ENCODE measurements around the gene ARHGAP26. TPM values are rescaled to one million over a fixed set of nuclear protein-coding genes. Genes with fewer than 3 reads are reported as not detected.

The ARHGAP26 gene
- total and polyA plus RNA-seq, 2 donors (not counting 3 experiments of a cell fraction or from before 2014, with no cell fraction given): 3.1 to 16.2 TPM

DNA sequence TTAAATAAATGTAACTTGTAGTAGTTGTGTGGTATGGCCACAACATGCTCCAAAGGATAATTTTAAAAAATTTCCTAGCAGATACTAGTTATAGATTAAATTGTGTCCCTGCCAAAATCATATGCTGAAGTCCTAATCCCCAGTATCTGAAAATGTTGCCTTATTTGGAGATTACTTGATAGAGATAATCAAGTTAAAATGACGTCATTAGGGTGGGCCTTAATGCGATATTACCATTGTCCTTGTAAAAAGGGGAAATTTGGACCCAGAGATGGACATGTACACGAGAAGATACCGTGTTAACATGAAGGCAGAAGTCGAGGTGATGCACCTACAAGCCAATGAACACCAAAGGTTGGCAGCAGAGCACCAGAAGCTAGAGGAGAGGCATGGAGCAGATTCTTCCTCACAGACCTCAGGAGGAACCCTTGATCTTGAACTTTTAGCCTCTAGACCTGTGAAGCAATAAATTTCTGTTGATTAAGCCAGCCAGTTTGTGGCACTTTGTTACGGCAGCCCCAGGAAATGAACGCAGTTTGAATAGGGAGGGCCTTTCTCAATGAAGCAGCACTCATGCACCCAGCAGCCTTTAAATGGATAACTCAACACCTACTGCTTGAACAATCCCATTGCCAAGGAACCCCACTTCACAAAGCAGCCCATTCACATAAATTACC is 148.9 kb downstream of the ARHGAP26 start:
- H3K9me1 ChIP-seq (replicated peaks; ENCODE audit: control insufficient read depth, extremely low read depth, insufficient read depth, low read length): no peaks in the 10 kb centered on the region
- no peaks in the 10 kb centered on the region for H3K9me3 ChIP-seq (replicated peaks; ENCODE audit: control insufficient read depth, insufficient read depth, low read length)
- no peak overlapping the region for H3K27ac ChIP-seq (ENCODE audit: insufficient read depth, low read depth, low read length)
- TF ChIP-seq, protein P1, sequence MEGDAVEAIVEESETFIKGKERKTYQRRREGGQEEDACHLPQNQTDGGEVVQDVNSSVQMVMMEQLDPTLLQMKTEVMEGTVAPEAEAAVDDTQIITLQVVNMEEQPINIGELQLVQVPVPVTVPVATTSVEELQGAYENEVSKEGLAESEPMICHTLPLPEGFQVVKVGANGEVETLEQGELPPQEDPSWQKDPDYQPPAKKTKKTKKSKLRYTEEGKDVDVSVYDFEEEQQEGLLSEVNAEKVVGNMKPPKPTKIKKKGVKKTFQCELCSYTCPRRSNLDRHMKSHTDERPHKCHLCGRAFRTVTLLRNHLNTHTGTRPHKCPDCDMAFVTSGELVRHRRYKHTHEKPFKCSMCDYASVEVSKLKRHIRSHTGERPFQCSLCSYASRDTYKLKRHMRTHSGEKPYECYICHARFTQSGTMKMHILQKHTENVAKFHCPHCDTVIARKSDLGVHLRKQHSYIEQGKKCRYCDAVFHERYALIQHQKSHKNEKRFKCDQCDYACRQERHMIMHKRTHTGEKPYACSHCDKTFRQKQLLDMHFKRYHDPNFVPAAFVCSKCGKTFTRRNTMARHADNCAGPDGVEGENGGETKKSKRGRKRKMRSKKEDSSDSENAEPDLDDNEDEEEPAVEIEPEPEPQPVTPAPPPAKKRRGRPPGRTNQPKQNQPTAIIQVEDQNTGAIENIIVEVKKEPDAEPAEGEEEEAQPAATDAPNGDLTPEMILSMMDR (IDR thresholded peaks at IDR 0.05; ENCODE audit: extremely low read depth in 1 of 2, insufficient read depth in 1 of 2, low read depth in 1 of 2, low read length in 2 of 2): no peak
- TF ChIP-seq JUN (IDR thresholded peaks at IDR 0.05; ENCODE audit: borderline replicate concordance, insufficient read depth, insufficient read length, low read depth): no peak
- TF ChIP-seq, protein P2, sequence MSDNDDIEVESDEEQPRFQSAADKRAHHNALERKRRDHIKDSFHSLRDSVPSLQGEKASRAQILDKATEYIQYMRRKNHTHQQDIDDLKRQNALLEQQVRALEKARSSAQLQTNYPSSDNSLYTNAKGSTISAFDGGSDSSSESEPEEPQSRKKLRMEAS (IDR thresholded peaks at IDR 0.05; ENCODE audit: insufficient read depth, insufficient read length): no peak
- TF ChIP-seq FOS (IDR thresholded peaks at IDR 0.05; ENCODE audit: borderline replicate concordance, insufficient read depth, low read length): no peak
- TF ChIP-seq EZH2 (IDR thresholded peaks at IDR 0.05; ENCODE audit: borderline replicate concordance, low read depth, low read length, severe bottlenecking): no peak
- TF ChIP-seq POLR2AphosphoS5 (IDR thresholded peaks at IDR 0.05; ENCODE audit: insufficient read depth, low read depth, low read length): no peak
- H3K4me1 ChIP-seq (ENCODE audit: control insufficient read depth, extremely low read depth, insufficient read depth, low read length): peaks cover 19% of the 10 kb centered on the region
- no peaks in the 10 kb centered on the region for H4K20me1 ChIP-seq (replicated peaks; ENCODE audit: control insufficient read depth, extremely low read depth, insufficient read depth, low read length)
- H3K36me3 ChIP-seq (ENCODE audit: control insufficient read depth in 2 of 2, extremely low read depth in 1 of 2, insufficient read depth in 2 of 2, low read length in 2 of 2): peaks cover 0 to 2% of the 10 kb centered on the region in 2 experiments
- no peaks in the 10 kb centered on the region for H3K27me3 ChIP-seq (ENCODE audit: control insufficient read depth in 2 of 2, insufficient read depth in 2 of 2, low read length in 2 of 2)
- POLR2A ChIA-PET: no interaction called here
- CTCF ChIA-PET: interaction anchor here (1.7 to 5.0 kb wide), 2 partner anchors 302 to 906 kb away, joined by 4 to 29 read pairs; no protein-coding TSS in a partner anchor
- no peak overlapping the region for H3K4me3 ChIP-seq (replicated peaks in 1 of 3; ENCODE audit: insufficient read depth in 1 of 3, low read depth in 1 of 3, low read length in 3 of 3)
- no peaks in the 10 kb centered on the region for H3K79me2 ChIP-seq (ENCODE audit: control insufficient read depth, insufficient read depth, low read length)
- intact Hi-C loops (cut with micrococcal nuclease) (no loop called here), dilution Hi-C loops (cut with MboI; ENCODE audit: extremely low pct_ligation_motif_present, low sequenced_read_pairs) (no loop called here)
- no TSS peak for BruUV-seq (replicated peaks)
- no peak for FAIRE-seq
- no peak overlapping the region for H3K9ac ChIP-seq (replicated peaks; ENCODE audit: extremely low read depth, insufficient read depth, low read length)
- no peak overlapping the region for H2AFZ ChIP-seq (ENCODE audit: low read depth, low read length)
- DNase-seq (ENCODE audit: low read depth, low spot score): no peak
- H3K4me2 ChIP-seq (ENCODE audit: insufficient read depth, low read length): no peak overlapping the region
